CD8-positive, alpha-beta memory T cell (primary cell): ENCODE measurements around the gene SLC39A12. TPM values are rescaled to one million over a fixed set of nuclear protein-coding genes. Genes with fewer than 3 reads are reported as not detected.

Experiments used
- CTCF ChIA-PET: fragments of 350-600 bp; sonication (Branson Sonifier 250); formaldehyde crosslinking; loops from one replicate; lab custom pipeline; 2021; ENCODE audit warnings: antibody characterized with exemption; lab: Charles Lee
- POLR2A ChIA-PET: fragments of 350-600 bp; sonication (Branson Sonifier 250); formaldehyde crosslinking; loops from one replicate; lab custom pipeline; 2021; ENCODE audit warnings: antibody characterized with exemption; lab: Charles Lee
- DNase-seq, 5 donors: peaks; one replicate each; pipeline versions ENCODE4 v3.0.0 to v3.0.0-alpha.2; 2020 to 2022; ENCODE audit warnings: mixed read lengths in 1 of 5
- H3K27ac ChIP-seq: one replicate; pipeline ENCODE4 v1.7.0; 2013; ENCODE audit warnings: low read depth, mild to moderate bottlenecking, low read length, moderate library complexity
- H3K27me3 ChIP-seq: 2 replicates; pipeline ENCODE4 v1.7.0; 2013; ENCODE audit warnings: low read length, mild to moderate bottlenecking; ENCODE audit not compliant: insufficient read depth, poor library complexity, severe bottlenecking
- H3K36me3 ChIP-seq: 2 replicates; pipeline ENCODE4 v1.7.0; 2013; ENCODE audit warnings: mild to moderate bottlenecking, low read length, moderate library complexity; ENCODE audit not compliant: insufficient read depth
- H3K4me1 ChIP-seq: 2 replicates; pipeline ENCODE4 v1.7.0; 2013; ENCODE audit warnings: mild to moderate bottlenecking, low read length, moderate library complexity; ENCODE audit not compliant: insufficient read depth
- H3K4me3 ChIP-seq: 2 replicates; pipeline ENCODE4 v1.7.0; 2013; ENCODE audit warnings: mild to moderate bottlenecking, low read length
- H3K9me3 ChIP-seq: 2 replicates; pipeline ENCODE4 v1.7.0; 2013; ENCODE audit warnings: mild to moderate bottlenecking, low read length
- H3K27ac Mint-ChIP-seq, 8 donors: one replicate each; pipeline ENCODE4 v1.8.0; 2020 to 2021; ENCODE audit warnings: mixed read lengths in 8 of 8, mild to moderate bottlenecking in 6 of 8, inconsistent platforms in 3 of 8, moderate library complexity in 3 of 8
- H3K27me3 Mint-ChIP-seq, 2 donors: one replicate each; pipeline ENCODE4 v1.8.0; 2020 to 2021; ENCODE audit warnings: mixed read lengths in 2 of 2, mild to moderate bottlenecking in 1 of 2, moderate library complexity in 1 of 2
- H3K36me3 Mint-ChIP-seq, 3 donors: one replicate each; pipeline ENCODE4 v1.8.0; 2020 to 2021; ENCODE audit warnings: mixed read lengths in 3 of 3, inconsistent platforms in 1 of 3, mild to moderate bottlenecking in 1 of 3
- H3K4me1 Mint-ChIP-seq, 3 donors: one replicate each; pipeline ENCODE4 v1.8.0; 2020 to 2021; ENCODE audit warnings: mixed read lengths in 3 of 3, inconsistent platforms in 1 of 3, mild to moderate bottlenecking in 1 of 3
- H3K4me3 Mint-ChIP-seq, 7 donors: one replicate each; pipeline ENCODE4 v1.8.0; 2020 to 2021; ENCODE audit warnings: mixed read lengths in 7 of 7, mild to moderate bottlenecking in 6 of 7, moderate library complexity in 4 of 7, inconsistent platforms in 2 of 7
- H3K9me3 Mint-ChIP-seq, 5 donors: one replicate each; pipeline ENCODE4 v1.8.0; 2020 to 2022; ENCODE audit warnings: mixed read lengths in 5 of 5, mild to moderate bottlenecking in 3 of 5, moderate library complexity in 2 of 5, inconsistent platforms in 1 of 5
- polyA plus RNA-seq: library from polyadenylated mRNA; unstranded; fragments of 300-500 nt; fragmentation: Illumina TruSeq; gene quantifications from one replicate; pipeline ENCODE4 v1.2.3, GENCODE V29; 2021
- total RNA-seq, 2 experiments: library from RNA; stranded (reverse); gene quantifications; one replicate each; pipeline ENCODE4 v1.2.3, GENCODE V29; 2021

The SLC39A12 gene
- not detected for total RNA-seq
- polyA plus RNA-seq, result not detected

- Histone ChIP-seq H3K27me3 (no peaks in the 10 kb centered on the region), H3K9me3 (no peaks in the 10 kb centered on the region), H3K27ac (no peak within 1 kb of the TSS), H3K4me1 (no peaks in the 10 kb centered on the region), H3K4me3 (no peak within 1 kb of the TSS), H3K36me3 (no peaks in the 10 kb centered on the region)
- POLR2A ChIA-PET, result no interaction called here
- Mint-ChIP-seq H3K36me3 (no peaks in the 10 kb centered on the region), H3K4me3 (no peak within 1 kb of the TSS), H3K9me3 (peaks cover 0 to 3% (median 0%) of the 10 kb centered on the region in 5 donors), H3K4me1 (no peaks in the 10 kb centered on the region), H3K27ac (no peak within 1 kb of the TSS), H3K27me3 (no peaks in the 10 kb centered on the region)
- no peak for DNase-seq
- CTCF ChIA-PET, result no interaction called here
Observed at GRCh38 chr10:17951868-17952371, at the start of gene SLC39A12. Gene SLC39A12 (plus strand): TSS chr10:17951918. CDS start chr10:17953277, 1,359 bp downstream.

- Histone ChIP-seq H3K4me3 (no peak overlapping the region), H3K4me1 (no peaks in the 10 kb centered on the region), H3K27me3 (no peaks in the 10 kb centered on the region), H3K9me3 (no peaks in the 10 kb centered on the region), H3K27ac (no peak overlapping the region), H3K36me3 (no peaks in the 10 kb centered on the region)
- Mint-ChIP-seq H3K27ac (no peak overlapping the region), H3K4me1 (no peaks in the 10 kb centered on the region), H3K4me3 (no peak overlapping the region), H3K36me3 (peaks cover 0 to 3% (median 0%) of the 10 kb centered on the region in 3 donors), H3K27me3 (peaks cover 0 to 1% of the 10 kb centered on the region in 2 donors), H3K9me3 (peaks cover 0 to 7% (median 0%) of the 10 kb centered on the region in 5 donors)
- POLR2A ChIA-PET, result no interaction called here
- CTCF ChIA-PET, result no interaction called here
- DNase-seq, result no peak
Observed at GRCh38 chr10:17904564-17904963, 47.2 kb upstream of the SLC39A12 start.

- Mint-ChIP-seq H3K4me3 (no peak overlapping the region), H3K4me1 (no peaks in the 10 kb centered on the region), H3K27me3 (peaks cover 0 to 1% of the 10 kb centered on the region in 2 donors), H3K36me3 (peaks cover 0 to 3% (median 0%) of the 10 kb centered on the region in 3 donors), H3K9me3 (peaks cover 0 to 7% (median 0%) of the 10 kb centered on the region in 5 donors), H3K27ac (no peak overlapping the region)
- ChIA-PET POLR2A (no interaction called here), CTCF (no interaction called here)
- Histone ChIP-seq H3K27me3 (no peaks in the 10 kb centered on the region), H3K36me3 (no peaks in the 10 kb centered on the region), H3K4me3 (no peak overlapping the region), H3K9me3 (no peaks in the 10 kb centered on the region), H3K27ac (no peak overlapping the region), H3K4me1 (no peaks in the 10 kb centered on the region)
- no peak for DNase-seq
Observed at GRCh38 chr10:17905491-17905890, 46.2 kb upstream of the SLC39A12 start.

GRCh38 chr10:17906002-17906401 lies 45.7 kb upstream of the SLC39A12 start:
- Mint-ChIP-seq H3K4me3 (no peak overlapping the region), H3K9me3 (peaks cover 0 to 7% (median 0%) of the 10 kb centered on the region in 5 donors), H3K36me3 (peaks cover 0 to 3% (median 0%) of the 10 kb centered on the region in 3 donors), H3K27me3 (peaks cover 0 to 1% of the 10 kb centered on the region in 2 donors), H3K4me1 (no peaks in the 10 kb centered on the region), H3K27ac (no peak overlapping the region)
- no peaks in the 10 kb centered on the region for H3K9me3 ChIP-seq
- H3K27ac ChIP-seq, result no peak overlapping the region
- no peak for DNase-seq
- ChIA-PET CTCF (no interaction called here), POLR2A (no interaction called here)
- no peaks in the 10 kb centered on the region for H3K4me1 ChIP-seq
- no peaks in the 10 kb centered on the region for H3K27me3 ChIP-seq
- no peak overlapping the region for H3K4me3 ChIP-seq
- no peaks in the 10 kb centered on the region for H3K36me3 ChIP-seq

- Mint-ChIP-seq H3K4me1 (no peaks in the 10 kb centered on the region), H3K36me3 (peaks cover 0 to 3% (median 0%) of the 10 kb centered on the region in 3 donors), H3K9me3 (peaks cover 0 to 8% (median 0%) of the 10 kb centered on the region in 5 donors), H3K27ac (no peak overlapping the region), H3K27me3 (peaks cover 0 to 1% of the 10 kb centered on the region in 2 donors), H3K4me3 (no peak overlapping the region)
- ChIA-PET POLR2A (no interaction called here), CTCF (no interaction called here)
- Histone ChIP-seq H3K4me3 (no peak overlapping the region), H3K4me1 (no peaks in the 10 kb centered on the region), H3K27me3 (no peaks in the 10 kb centered on the region), H3K27ac (no peak overlapping the region), H3K36me3 (no peaks in the 10 kb centered on the region), H3K9me3 (no peaks in the 10 kb centered on the region)
- DNase-seq, result no peak
Observed at GRCh38 chr10:17907641-17908040, 44.1 kb upstream of the SLC39A12 start.

GRCh38 chr10:17910125-17910789 lies 41.5 kb upstream of the SLC39A12 start:
- POLR2A ChIA-PET, result no interaction called here

GRCh38 chr10:17912754-17913153 lies 39.0 kb upstream of the SLC39A12 start:
- ChIA-PET POLR2A (no interaction called here), CTCF (no interaction called here)
- Histone ChIP-seq H3K36me3 (no peaks in the 10 kb centered on the region), H3K4me1 (no peaks in the 10 kb centered on the region), H3K4me3 (no peak overlapping the region), H3K9me3 (no peaks in the 10 kb centered on the region), H3K27ac (no peak overlapping the region), H3K27me3 (no peaks in the 10 kb centered on the region)
- H3K27ac Mint-ChIP-seq, result no peak overlapping the region
- no peak overlapping the region for H3K4me3 Mint-ChIP-seq
- no peaks in the 10 kb centered on the region for H3K4me1 Mint-ChIP-seq
- peaks cover 0 to 4% of the 10 kb centered on the region in 2 donors for H3K27me3 Mint-ChIP-seq
- peaks cover 0 to 3% (median 0%) of the 10 kb centered on the region in 5 donors for H3K9me3 Mint-ChIP-seq
- no peak for DNase-seq
- H3K36me3 Mint-ChIP-seq, result no peaks in the 10 kb centered on the region

More at GRCh38 chr10:17910125-17910789, 41.5 kb upstream of the SLC39A12 start:
- no peak for DNase-seq
- no peak overlapping the region for H3K4me3 Mint-ChIP-seq
- H3K9me3 Mint-ChIP-seq, result peaks cover 0 to 3% (median 0%) of the 10 kb centered on the region in 5 donors
- no peaks in the 10 kb centered on the region for H3K4me1 ChIP-seq
- no peak overlapping the region for H3K27ac Mint-ChIP-seq
- H3K27me3 ChIP-seq, result no peaks in the 10 kb centered on the region
- H3K27me3 Mint-ChIP-seq, result peaks cover 0 to 1% of the 10 kb centered on the region in 2 donors
- H3K4me1 Mint-ChIP-seq, result no peaks in the 10 kb centered on the region
- H3K27ac ChIP-seq, result no peak overlapping the region
- no peaks in the 10 kb centered on the region for H3K9me3 ChIP-seq
- peaks cover 0 to 3% (median 0%) of the 10 kb centered on the region in 3 donors for H3K36me3 Mint-ChIP-seq
- no peaks in the 10 kb centered on the region for H3K36me3 ChIP-seq
- H3K4me3 ChIP-seq, result no peak overlapping the region
- CTCF ChIA-PET, result no interaction called here

GRCh38 chr10:17913604-17914003 lies 38.1 kb upstream of the SLC39A12 start:
- Histone ChIP-seq H3K36me3 (no peaks in the 10 kb centered on the region), H3K27ac (no peak overlapping the region), H3K4me1 (no peaks in the 10 kb centered on the region), H3K4me3 (no peak overlapping the region), H3K9me3 (no peaks in the 10 kb centered on the region), H3K27me3 (no peaks in the 10 kb centered on the region)
- POLR2A ChIA-PET, result no interaction called here
- peaks cover 0 to 4% of the 10 kb centered on the region in 2 donors for H3K27me3 Mint-ChIP-seq
- no peak overlapping the region for H3K4me3 Mint-ChIP-seq
- CTCF ChIA-PET, result no interaction called here
- no peaks in the 10 kb centered on the region for H3K36me3 Mint-ChIP-seq
- peak overlapping the region in 1 of 8 donors; percentile 22 for H3K27ac Mint-ChIP-seq
- no peak for DNase-seq
- no peaks in the 10 kb centered on the region for H3K4me1 Mint-ChIP-seq
- H3K9me3 Mint-ChIP-seq, result peaks cover 0 to 4% (median 0%) of the 10 kb centered on the region in 5 donors
